Activated B cell treated with CpG ODN at 0.5 μM for 24 hours (primary cell): Measurements from ENCODE around the gene ARHGAP26. TPM values are rescaled to one million over a fixed set of nuclear protein-coding genes. Genes with fewer than 3 reads are reported as not detected.

Experiments used
- ATAC-seq: fragments of 200-7000 bp; cut with Tn5 transposase; one replicate; pipeline ENCODE4 v1.10.0; 2021; ENCODE audit warnings: low read depth, mild to moderate bottlenecking, moderate library complexity
- CTCF ChIA-PET: fragments of 350-600 bp; sonication (Branson Sonifier 250); formaldehyde crosslinking; loops from one replicate; lab custom pipeline; 2021; ENCODE audit warnings: antibody characterized with exemption; lab: Charles Lee
- POLR2A ChIA-PET: fragments of 350-600 bp; sonication (Branson Sonifier 250); formaldehyde crosslinking; loops from one replicate; lab custom pipeline; 2021; ENCODE audit warnings: antibody characterized with exemption; lab: Charles Lee
- DNase-seq: peaks from one replicate; pipeline ENCODE4 v3.0.0; 2022
- H3K27ac Mint-ChIP-seq: one replicate; pipeline ENCODE4 v1.8.0; 2020; ENCODE audit warnings: mixed read lengths
- H3K27me3 Mint-ChIP-seq: one replicate; pipeline ENCODE4 v1.8.0; 2021; ENCODE audit warnings: mixed read lengths
- H3K36me3 Mint-ChIP-seq: one replicate; pipeline ENCODE4 v1.8.0; 2021; ENCODE audit warnings: low read depth, mixed read lengths
- H3K4me1 Mint-ChIP-seq: one replicate; pipeline ENCODE4 v1.8.0; 2021; ENCODE audit warnings: mixed read lengths
- H3K4me3 Mint-ChIP-seq: one replicate; pipeline ENCODE4 v1.8.0; 2020; ENCODE audit warnings: mild to moderate bottlenecking, mixed read lengths
- H3K9me3 Mint-ChIP-seq: one replicate; pipeline ENCODE4 v1.8.0; 2020; ENCODE audit warnings: mixed read lengths
- intact Hi-C: fragments of 100-400 bp; cut with micrococcal nuclease; formaldehyde crosslinking; loops from one replicate; pipeline ENCODE4 v1.15.1; 2024
- total RNA-seq: library from RNA; stranded (reverse); gene quantifications from 2 replicates; pipeline ENCODE4 v1.2.3, GENCODE V29; 2022
- TF ChIP-seq, protein P1 (sequence below): fragments of 200-600 bp; IDR thresholded peaks from one replicate; pipeline ENCODE4 v1.8.0; 2022; ENCODE audit warnings: antibody characterized with exemption, mild to moderate bottlenecking

Gene ARHGAP26
- total RNA-seq, 1 donor from 2014 or later = 20.9 TPM

DNA sequence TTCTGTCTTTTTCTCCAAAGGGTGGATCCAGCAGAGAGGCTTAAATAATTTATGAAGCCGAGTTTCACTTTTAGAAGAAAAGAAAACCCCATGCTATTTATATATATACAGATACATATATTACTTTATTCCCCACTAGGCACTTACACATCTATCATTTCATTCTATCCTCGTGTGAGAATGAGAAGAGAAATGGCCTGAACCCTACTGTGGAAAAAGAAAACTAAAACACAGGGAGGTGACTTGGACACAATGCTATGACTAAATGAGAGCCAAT lies 438.1 kb downstream of the ARHGAP26 start:
- Mint-ChIP-seq H3K4me1 (peaks cover 17% of the 10 kb centered on the region), H3K27me3 (no peaks in the 10 kb centered on the region), H3K27ac (no peak overlapping the region), H3K4me3 (no peak overlapping the region), H3K36me3 (no peaks in the 10 kb centered on the region), H3K9me3 (no peaks in the 10 kb centered on the region)
- intact Hi-C loops = no loop called here
- no peak for DNase-seq
- POLR2A ChIA-PET = interaction anchor here (0.6 kb wide), 1 partner anchor 852 kb away, joined by 4 read pairs; no protein-coding TSS in a partner anchor
- no peak for ATAC-seq
- TF ChIP-seq, protein P1, sequence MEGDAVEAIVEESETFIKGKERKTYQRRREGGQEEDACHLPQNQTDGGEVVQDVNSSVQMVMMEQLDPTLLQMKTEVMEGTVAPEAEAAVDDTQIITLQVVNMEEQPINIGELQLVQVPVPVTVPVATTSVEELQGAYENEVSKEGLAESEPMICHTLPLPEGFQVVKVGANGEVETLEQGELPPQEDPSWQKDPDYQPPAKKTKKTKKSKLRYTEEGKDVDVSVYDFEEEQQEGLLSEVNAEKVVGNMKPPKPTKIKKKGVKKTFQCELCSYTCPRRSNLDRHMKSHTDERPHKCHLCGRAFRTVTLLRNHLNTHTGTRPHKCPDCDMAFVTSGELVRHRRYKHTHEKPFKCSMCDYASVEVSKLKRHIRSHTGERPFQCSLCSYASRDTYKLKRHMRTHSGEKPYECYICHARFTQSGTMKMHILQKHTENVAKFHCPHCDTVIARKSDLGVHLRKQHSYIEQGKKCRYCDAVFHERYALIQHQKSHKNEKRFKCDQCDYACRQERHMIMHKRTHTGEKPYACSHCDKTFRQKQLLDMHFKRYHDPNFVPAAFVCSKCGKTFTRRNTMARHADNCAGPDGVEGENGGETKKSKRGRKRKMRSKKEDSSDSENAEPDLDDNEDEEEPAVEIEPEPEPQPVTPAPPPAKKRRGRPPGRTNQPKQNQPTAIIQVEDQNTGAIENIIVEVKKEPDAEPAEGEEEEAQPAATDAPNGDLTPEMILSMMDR = no peak
- CTCF ChIA-PET = no interaction called here

DNA sequence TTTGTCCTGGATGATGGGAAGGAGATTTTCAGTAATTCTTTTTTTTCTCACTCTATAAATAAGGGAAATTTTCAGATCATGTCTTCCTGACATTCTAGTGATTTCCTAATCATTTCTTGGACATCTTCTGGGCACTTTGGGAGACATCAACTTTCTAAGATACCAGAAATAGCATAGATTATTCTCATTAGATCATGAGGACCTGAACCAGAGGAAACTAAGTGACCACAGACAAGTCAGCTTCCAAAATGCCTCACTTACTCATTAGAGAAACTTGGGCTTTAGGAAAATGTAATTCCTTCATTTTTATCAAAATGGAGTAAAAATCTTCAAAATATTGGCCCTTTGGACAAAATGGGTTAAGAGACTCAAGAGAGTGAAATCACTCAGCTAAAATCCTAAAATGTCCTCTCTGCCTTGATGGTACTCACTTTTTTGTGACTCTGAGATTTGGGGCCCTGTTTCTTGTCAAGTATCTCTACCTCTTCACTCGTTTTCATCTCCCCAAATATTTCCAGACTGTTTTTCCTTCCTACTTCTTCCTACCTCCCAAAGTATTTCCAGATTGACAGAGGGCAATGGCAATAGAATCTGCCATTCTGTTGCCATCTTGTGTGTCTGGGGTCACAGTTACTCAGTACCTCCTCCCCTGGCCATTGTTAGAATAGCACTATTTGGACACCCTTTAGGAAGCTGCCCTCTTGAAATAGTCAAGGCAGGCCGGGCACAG lies 438.8 kb downstream of the ARHGAP26 start:
- intact Hi-C loops = no loop called here
- CTCF ChIA-PET = no interaction called here

DNA sequence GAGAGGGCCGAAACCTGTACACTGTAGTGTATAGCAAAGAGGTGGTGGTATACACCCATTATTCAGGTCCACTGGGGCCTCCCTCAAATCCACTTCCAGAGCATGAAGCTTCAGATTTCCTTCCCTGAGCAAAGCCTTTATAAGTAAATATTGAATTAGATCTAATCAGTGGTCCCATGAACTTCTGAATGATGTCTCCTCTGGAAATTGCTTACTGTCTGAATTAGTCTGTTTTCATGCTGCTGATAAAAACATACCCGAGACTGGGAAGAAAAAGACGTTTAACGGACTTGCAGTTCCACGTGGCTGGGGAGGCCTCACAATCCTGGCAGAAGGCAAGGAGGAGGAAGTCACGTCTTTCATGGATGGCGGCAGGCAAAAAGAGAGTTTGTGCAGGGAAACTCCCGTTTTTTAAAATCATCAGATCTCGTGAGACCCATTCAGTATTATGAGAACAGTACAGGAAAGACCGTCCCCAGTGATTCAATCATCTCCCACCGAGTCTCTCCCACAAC lies 439.8 kb downstream of the ARHGAP26 start:
- Mint-ChIP-seq H3K4me3 (no peak overlapping the region), H3K36me3 (peaks cover 2% of the 10 kb centered on the region), H3K4me1 (peaks cover 26% of the 10 kb centered on the region), H3K27me3 (no peaks in the 10 kb centered on the region), H3K27ac (no peak overlapping the region), H3K9me3 (no peaks in the 10 kb centered on the region)
- intact Hi-C loops = no loop called here
- TF ChIP-seq, protein P1 = no peak
- DNase-seq (no peak), ATAC-seq (no peak)
- ChIA-PET CTCF (no interaction called here), POLR2A (no interaction called here)

More for the DNA sequence above, 438.8 kb downstream of the ARHGAP26 start:
- POLR2A ChIA-PET = no interaction called here
- no peaks in the 10 kb centered on the region for H3K36me3 Mint-ChIP-seq
- DNase-seq (no peak), ATAC-seq (no peak)
- H3K27ac Mint-ChIP-seq = no peak overlapping the region
- H3K4me1 Mint-ChIP-seq = peaks cover 23% of the 10 kb centered on the region
- H3K4me3 Mint-ChIP-seq = no peak overlapping the region
- H3K9me3 Mint-ChIP-seq = no peaks in the 10 kb centered on the region
- H3K27me3 Mint-ChIP-seq = no peaks in the 10 kb centered on the region
- TF ChIP-seq, protein P1 = no peak

DNA sequence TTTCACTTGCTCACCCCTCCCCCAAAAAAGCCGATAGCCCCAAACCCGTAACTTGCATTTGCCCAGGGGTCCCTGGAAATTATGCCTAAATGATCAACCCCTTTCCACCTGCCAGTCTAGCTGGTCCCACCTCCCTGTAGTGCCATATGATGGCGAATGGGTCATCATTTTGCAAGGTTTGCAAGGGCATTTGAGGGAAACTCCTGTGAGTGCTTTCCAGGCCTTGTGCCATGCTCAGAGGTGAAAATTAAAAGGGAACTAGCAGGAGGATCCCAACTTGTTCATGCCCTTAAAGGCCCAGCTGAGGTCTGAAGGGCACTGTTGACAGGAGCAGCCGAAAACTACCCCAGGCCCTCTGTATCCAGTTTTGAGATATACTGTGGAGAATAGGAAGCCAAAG lies 440.4 kb downstream of the ARHGAP26 start:
- Mint-ChIP-seq H3K27ac (no peak overlapping the region), H3K36me3 (peaks cover 2% of the 10 kb centered on the region), H3K9me3 (no peaks in the 10 kb centered on the region), H3K27me3 (no peaks in the 10 kb centered on the region), H3K4me1 (peaks cover 28% of the 10 kb centered on the region), H3K4me3 (no peak overlapping the region)
- intact Hi-C loops = no loop called here
- TF ChIP-seq, protein P1 = no peak
- no peak for ATAC-seq
- CTCF ChIA-PET = no interaction called here
- POLR2A ChIA-PET = no interaction called here
- no peak for DNase-seq

DNA sequence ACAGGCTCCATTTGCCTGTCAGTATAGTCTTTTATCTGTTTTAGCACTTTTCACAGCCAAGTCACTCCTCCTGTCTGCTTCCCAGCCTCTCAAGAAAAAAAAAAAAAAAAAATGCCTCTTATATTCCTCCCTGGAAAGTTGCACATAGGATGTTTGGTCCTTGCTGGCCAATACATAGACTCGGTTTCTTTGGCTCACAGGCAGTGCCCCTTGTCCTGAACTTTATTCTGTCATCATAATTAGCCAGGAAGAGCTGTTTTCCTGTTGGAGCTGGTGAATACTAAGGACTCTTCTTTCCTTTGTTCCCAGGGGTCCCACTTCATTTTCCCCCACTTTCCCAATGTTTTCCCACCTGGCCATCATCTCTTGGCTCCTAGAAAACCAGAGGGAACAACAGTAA lies 442.1 kb downstream of the ARHGAP26 start:
- peaks cover 16% of the 10 kb centered on the region for H3K4me1 Mint-ChIP-seq
- H3K36me3 Mint-ChIP-seq = peaks cover 6% of the 10 kb centered on the region

More for the DNA sequence above, 442.1 kb downstream of the ARHGAP26 start:
- ATAC-seq (no peak), DNase-seq (no peak)
- Mint-ChIP-seq H3K27ac (no peak overlapping the region), H3K4me3 (no peak overlapping the region), H3K27me3 (no peaks in the 10 kb centered on the region), H3K9me3 (no peaks in the 10 kb centered on the region)
- CTCF ChIA-PET = no interaction called here
- POLR2A ChIA-PET = no interaction called here
- intact Hi-C loops = no loop called here
- TF ChIP-seq, protein P1 = no peak
